ENCODE measurements around the gene FITM2. TPM values are rescaled to one million over a fixed set of nuclear protein-coding genes. Genes with fewer than 3 reads are reported as not detected.
A peak's percentile ranks its signal among the peaks of the same experiment; 100 is the strongest.

FITM2 gene
- total and polyA plus RNA-seq, 3 experiments from 2014 or later: 1.3 to 2.5 (median 2.4) TPM

DNA sequence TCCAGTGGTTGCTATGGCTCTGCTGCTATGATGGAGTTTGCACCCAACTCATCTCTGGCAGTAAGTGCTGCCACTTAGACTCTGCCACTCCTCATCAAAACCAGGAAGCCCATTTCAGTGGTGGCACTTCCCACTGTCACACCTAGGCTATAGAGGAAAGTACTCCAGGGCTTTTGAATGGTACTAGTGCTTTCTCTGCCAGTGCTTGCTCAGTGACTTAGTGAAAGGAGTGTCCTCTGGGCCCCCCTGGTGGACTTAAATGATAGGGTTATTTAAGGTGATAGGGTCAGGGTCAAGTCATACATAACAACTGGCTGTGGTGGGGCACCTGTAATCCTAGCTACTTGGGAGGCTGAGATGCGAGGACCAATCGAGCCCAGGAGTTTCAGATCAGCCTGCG is 22.8 kb downstream of the FITM2 start:
- Histone ChIP-seq H3K4me3 (ENCODE audit: low read length) (no peak overlapping the region), H3K4me1 (ENCODE audit: insufficient read depth, low read length) (no peaks in the 10 kb centered on the region), H3K9me3 (ENCODE audit: low read length) (no peaks in the 10 kb centered on the region), H3K27me3 (ENCODE audit: insufficient read depth, low read length, poor library complexity, severe bottlenecking) (no peaks in the 10 kb centered on the region), H3K36me3 (ENCODE audit: insufficient read depth, low read length) (no peaks in the 10 kb centered on the region), H3K27ac (ENCODE audit: low read depth, low read length) (no peak overlapping the region)
- Mint-ChIP-seq H3K27me3 (no peaks in the 10 kb centered on the region), H3K36me3 (peaks cover 3 to 17% (median 16%) of the 10 kb centered on the region in 3 donors), H3K9me3 (no peaks in the 10 kb centered on the region), H3K27ac (no peak overlapping the region), H3K4me1 (peaks cover 0 to 11% (median 9%) of the 10 kb centered on the region in 3 donors), H3K4me3 (no peak overlapping the region)
- ChIA-PET POLR2A (no interaction called here), CTCF (no interaction called here)
- peak in 2 of 5 donors; percentile 6 for DNase-seq

DNA sequence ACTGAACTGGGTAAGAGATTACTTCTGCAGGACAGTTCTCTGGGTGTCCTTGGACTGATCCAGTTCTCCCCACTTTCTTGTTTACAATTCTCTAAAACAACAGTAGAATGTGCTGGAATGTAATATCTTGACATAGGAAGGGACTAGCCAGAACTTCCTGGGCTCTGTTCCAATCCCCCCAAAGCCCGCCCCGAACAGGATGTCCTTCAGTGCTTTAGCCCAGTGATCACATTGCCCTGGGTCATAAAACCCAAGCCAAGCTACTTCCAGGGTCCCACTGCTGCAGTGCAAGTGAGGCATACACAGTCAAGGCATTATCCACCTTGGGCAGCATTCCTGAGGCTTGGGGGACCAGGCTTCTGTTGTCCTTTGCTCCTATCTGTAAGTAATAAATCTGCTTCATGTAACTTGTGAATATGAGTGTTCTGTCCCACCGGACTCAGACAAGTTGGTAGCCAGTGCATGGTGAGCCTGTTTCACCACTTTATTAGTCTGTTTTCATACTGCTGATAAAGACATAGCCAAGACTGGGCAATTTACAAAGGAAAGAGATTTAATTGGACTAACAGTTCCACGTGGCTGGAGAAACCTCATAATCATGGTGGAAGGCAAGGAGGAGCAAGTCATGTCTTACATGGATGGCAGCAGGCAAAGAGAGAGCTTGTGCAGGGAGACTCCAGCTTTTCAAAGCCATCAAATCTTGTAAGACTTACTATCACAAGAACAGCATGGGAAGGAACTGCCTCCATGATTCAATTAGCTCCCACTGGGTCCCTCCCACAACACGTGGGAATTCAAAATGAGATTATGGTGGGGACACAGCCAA is 23.5 kb downstream of the FITM2 start:
- Histone ChIP-seq H3K36me3 (ENCODE audit: insufficient read depth, low read length) (no peaks in the 10 kb centered on the region), H3K4me3 (ENCODE audit: low read length) (no peak overlapping the region), H3K9me3 (ENCODE audit: low read length) (no peaks in the 10 kb centered on the region), H3K4me1 (ENCODE audit: insufficient read depth, low read length) (no peaks in the 10 kb centered on the region), H3K27me3 (ENCODE audit: insufficient read depth, low read length, poor library complexity, severe bottlenecking) (no peaks in the 10 kb centered on the region), H3K27ac (ENCODE audit: low read depth, low read length) (no peak overlapping the region)
- ChIA-PET CTCF (interaction anchor here (0.9 to 1.5 kb wide), 2 partner anchors 69 to 72 kb away, joined by 5 read pairs; no protein-coding TSS in a partner anchor), POLR2A (no interaction called here)
- H3K27me3 Mint-ChIP-seq: no peaks in the 10 kb centered on the region
- H3K4me1 Mint-ChIP-seq: peaks cover 0 to 11% (median 9%) of the 10 kb centered on the region in 3 donors
- no peaks in the 10 kb centered on the region for H3K9me3 Mint-ChIP-seq
- peak overlapping the region in 2 of 8 donors; percentile 6 to 18 for H3K27ac Mint-ChIP-seq
- H3K4me3 Mint-ChIP-seq: no peak overlapping the region
- H3K36me3 Mint-ChIP-seq: peaks cover 3 to 19% (median 16%) of the 10 kb centered on the region in 3 donors
- no peak for DNase-seq

DNA sequence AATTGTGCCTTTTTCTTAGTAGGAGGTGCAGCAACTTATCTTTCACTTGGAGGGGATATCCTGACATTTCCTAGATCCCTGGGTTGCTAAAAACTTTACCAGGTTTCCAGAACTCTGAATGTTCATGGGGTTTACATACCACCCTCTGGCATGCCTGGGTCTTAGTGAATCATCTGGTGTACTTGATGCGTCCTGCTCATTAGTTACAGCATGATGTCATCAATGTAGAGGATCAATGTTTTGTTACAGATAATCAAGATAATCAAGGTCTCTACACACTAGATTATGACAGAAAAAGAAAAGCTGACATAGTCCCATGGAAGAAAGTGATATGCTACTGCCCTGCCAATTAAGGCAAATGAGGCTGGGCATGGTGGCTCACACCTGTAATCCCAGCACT is 27.0 kb downstream of the FITM2 start:
- H3K27me3 ChIP-seq (ENCODE audit: insufficient read depth, low read length, poor library complexity, severe bottlenecking): no peaks in the 10 kb centered on the region
- POLR2A ChIA-PET: no interaction called here
- Mint-ChIP-seq H3K36me3 (peaks cover 4 to 9% (median 5%) of the 10 kb centered on the region in 3 donors), H3K9me3 (no peaks in the 10 kb centered on the region), H3K4me3 (no peak overlapping the region), H3K27me3 (peaks cover 0 to under 1% of the 10 kb centered on the region in 2 donors), H3K4me1 (peaks cover 0 to 9% (median 9%) of the 10 kb centered on the region in 3 donors), H3K27ac (peak overlapping the region in 1 of 8 donors; percentile 40)
- H3K27ac ChIP-seq (ENCODE audit: low read depth, low read length): no peak overlapping the region
- H3K4me1 ChIP-seq (ENCODE audit: insufficient read depth, low read length): no peaks in the 10 kb centered on the region
- H3K4me3 ChIP-seq (ENCODE audit: low read length): no peak overlapping the region
- H3K9me3 ChIP-seq (ENCODE audit: low read length): no peaks in the 10 kb centered on the region
- CTCF ChIA-PET: interaction anchor here (0.8 kb wide), 1 partner anchor 11 kb away, joined by 3 read pairs; no protein-coding TSS in a partner anchor
- DNase-seq: no peak
- no peaks in the 10 kb centered on the region for H3K36me3 ChIP-seq (ENCODE audit: insufficient read depth, low read length)

DNA sequence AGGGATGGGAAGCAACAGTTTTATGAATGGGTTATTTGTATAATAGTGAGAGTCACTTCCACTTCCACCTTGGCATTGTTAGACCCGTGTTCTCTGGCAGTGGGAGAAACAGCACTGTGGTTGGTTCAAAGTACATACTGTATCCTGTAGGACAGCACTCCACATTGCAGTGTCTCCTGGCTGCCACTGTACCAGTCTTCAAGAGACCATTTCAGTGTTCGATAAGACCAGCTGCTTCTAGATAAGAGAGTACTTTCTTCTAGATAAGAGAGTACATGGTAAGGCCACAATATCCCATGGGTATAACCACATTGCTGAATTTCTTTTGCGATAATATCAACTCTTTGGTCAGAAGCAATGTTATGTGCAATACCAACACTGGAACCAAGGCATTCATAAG is 28.8 kb downstream of the FITM2 start:
- no peaks in the 10 kb centered on the region for H3K4me1 ChIP-seq (ENCODE audit: insufficient read depth, low read length)
- POLR2A ChIA-PET: no interaction called here
- Mint-ChIP-seq H3K36me3 (peaks cover 0 to 8% (median 4%) of the 10 kb centered on the region in 3 donors), H3K9me3 (no peaks in the 10 kb centered on the region), H3K27me3 (peaks cover 0 to 1% of the 10 kb centered on the region in 2 donors), H3K4me1 (peaks cover 0 to 9% (median 4%) of the 10 kb centered on the region in 3 donors), H3K27ac (no peak overlapping the region), H3K4me3 (no peak overlapping the region)
- no peak overlapping the region for H3K4me3 ChIP-seq (ENCODE audit: low read length)
- H3K27me3 ChIP-seq (ENCODE audit: insufficient read depth, low read length, poor library complexity, severe bottlenecking): no peaks in the 10 kb centered on the region
- H3K27ac ChIP-seq (ENCODE audit: low read depth, low read length): no peak overlapping the region
- DNase-seq: no peak
- CTCF ChIA-PET: interaction anchor here (1.0 to 1.3 kb wide), 2 partner anchors 66 to 67 kb away, joined by 3 to 4 read pairs; no protein-coding TSS in a partner anchor
- no peaks in the 10 kb centered on the region for H3K9me3 ChIP-seq (ENCODE audit: low read length)
- no peaks in the 10 kb centered on the region for H3K36me3 ChIP-seq (ENCODE audit: insufficient read depth, low read length)

DNA sequence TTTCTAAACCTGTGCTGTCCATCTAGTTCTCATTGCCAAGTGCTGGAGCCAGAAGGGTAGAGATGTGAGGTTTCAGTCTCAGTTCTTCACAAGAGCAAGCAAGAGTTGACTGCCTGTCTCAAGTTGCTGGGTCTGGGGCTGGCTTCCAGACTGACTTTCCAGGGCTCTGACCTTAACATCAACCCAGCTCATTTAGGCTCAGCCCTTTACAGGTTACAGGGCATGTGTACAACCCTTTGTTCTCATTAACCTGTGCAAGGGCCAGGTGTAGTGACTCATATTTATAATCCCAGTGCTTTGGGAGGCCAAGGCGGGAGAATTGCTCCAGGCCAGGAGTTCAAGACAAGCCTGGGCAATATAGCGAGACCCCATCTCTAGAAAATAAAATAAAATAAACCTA is 30.6 kb downstream of the FITM2 start:
- H3K36me3 ChIP-seq (ENCODE audit: insufficient read depth, low read length): no peaks in the 10 kb centered on the region
- Mint-ChIP-seq H3K27ac (peak overlapping the region in 1 of 8 donors; percentile 11), H3K36me3 (peaks cover 0 to 8% (median 4%) of the 10 kb centered on the region in 3 donors), H3K27me3 (peaks cover 0 to 1% of the 10 kb centered on the region in 2 donors), H3K9me3 (no peaks in the 10 kb centered on the region), H3K4me3 (no peak overlapping the region), H3K4me1 (peaks cover 0 to 9% (median 2%) of the 10 kb centered on the region in 3 donors)
- H3K4me3 ChIP-seq (ENCODE audit: low read length): no peak overlapping the region
- POLR2A ChIA-PET: no interaction called here
- H3K27ac ChIP-seq (ENCODE audit: low read depth, low read length): no peak overlapping the region
- CTCF ChIA-PET: no interaction called here
- H3K27me3 ChIP-seq (ENCODE audit: insufficient read depth, low read length, poor library complexity, severe bottlenecking): no peaks in the 10 kb centered on the region
- DNase-seq: no peak
- H3K4me1 ChIP-seq (ENCODE audit: insufficient read depth, low read length): no peaks in the 10 kb centered on the region
- no peaks in the 10 kb centered on the region for H3K9me3 ChIP-seq (ENCODE audit: low read length)

GRCh38 chr20:44279228-44279627 is 31.8 kb downstream of the FITM2 start:
- Histone ChIP-seq H3K9me3 (ENCODE audit: low read length) (no peaks in the 10 kb centered on the region), H3K4me3 (ENCODE audit: low read length) (no peak overlapping the region), H3K27ac (ENCODE audit: low read depth, low read length) (no peak overlapping the region), H3K36me3 (ENCODE audit: insufficient read depth, low read length) (no peaks in the 10 kb centered on the region), H3K27me3 (ENCODE audit: insufficient read depth, low read length, poor library complexity, severe bottlenecking) (no peaks in the 10 kb centered on the region), H3K4me1 (ENCODE audit: insufficient read depth, low read length) (no peaks in the 10 kb centered on the region)
- POLR2A ChIA-PET: no interaction called here
- H3K9me3 Mint-ChIP-seq: no peaks in the 10 kb centered on the region
- H3K4me1 Mint-ChIP-seq: no peaks in the 10 kb centered on the region
- no peak overlapping the region for H3K4me3 Mint-ChIP-seq
- CTCF ChIA-PET: no interaction called here
- H3K27ac Mint-ChIP-seq: no peak overlapping the region
- DNase-seq: no peak
- peaks cover 0 to 1% of the 10 kb centered on the region in 2 donors for H3K27me3 Mint-ChIP-seq
- peaks cover 0 to 8% (median 4%) of the 10 kb centered on the region in 3 donors for H3K36me3 Mint-ChIP-seq

GRCh38 chr20:44274303-44275017 is 36.5 kb downstream of the FITM2 start:
- H3K4me1 Mint-ChIP-seq: no peaks in the 10 kb centered on the region
- POLR2A ChIA-PET: no interaction called here
- CTCF ChIA-PET: interaction anchor here (0.7 kb wide), 1 partner anchor 37 kb away, joined by 4 read pairs; the partner anchor contains the start of gene FITM2
- peaks cover 3 to 13% (median 4%) of the 10 kb centered on the region in 3 donors for H3K36me3 Mint-ChIP-seq
- Histone ChIP-seq H3K4me3 (ENCODE audit: low read length) (no peak overlapping the region), H3K27me3 (ENCODE audit: insufficient read depth, low read length, poor library complexity, severe bottlenecking) (no peaks in the 10 kb centered on the region), H3K4me1 (ENCODE audit: insufficient read depth, low read length) (no peaks in the 10 kb centered on the region), H3K9me3 (ENCODE audit: low read length) (no peaks in the 10 kb centered on the region), H3K36me3 (ENCODE audit: insufficient read depth, low read length) (no peaks in the 10 kb centered on the region), H3K27ac (ENCODE audit: low read depth, low read length) (no peak overlapping the region)
- H3K27ac Mint-ChIP-seq: no peak overlapping the region
- DNase-seq: no peak
- peaks cover 0 to 1% of the 10 kb centered on the region in 2 donors for H3K27me3 Mint-ChIP-seq
- H3K9me3 Mint-ChIP-seq: no peaks in the 10 kb centered on the region
- no peak overlapping the region for H3K4me3 Mint-ChIP-seq
